GM12892 (cell line): ENCODE data around the gene NFIX. TPM values are rescaled to one million over a fixed set of nuclear protein-coding genes. Genes with fewer than 3 reads are reported as not detected.
"Not testable (repeated sequence)": the region's sequence is repeated elsewhere in the genome, so short reads cannot be mapped to it uniquely, and the experiment has no call there.

Experiments used
- DNase-seq: peaks from one replicate; pipeline ENCODE4 v3.0.0; 2011; ENCODE audit not compliant: insufficient read length
- FAIRE-seq: peaks from 2 replicates; lab custom pipeline; 2011; peaks lifted over from hg19 to GRCh38; lab: Jason Lieb, UNC
- POLR2A ChIP-seq: IDR thresholded peaks from 2 replicates; pipeline ENCODE4 v1.6.1; 2011; ENCODE audit warnings: low read depth, low read length, control low read depth
- POLR2AphosphoS5 ChIP-seq: IDR thresholded peaks from 2 replicates; pipeline ENCODE4 v1.6.1; 2011; ENCODE audit warnings: low read depth, low read length, control low read depth
- TAF1 ChIP-seq: IDR thresholded peaks from 2 replicates; pipeline ENCODE4 v1.6.1; 2011; ENCODE audit warnings: low read depth, mild to moderate bottlenecking, control low read depth, low read length, borderline replicate concordance
- polyA plus RNA-seq: library from polyadenylated mRNA; unstranded; fragments of >200 nt; gene quantifications from one replicate; pipeline ENCODE4 v1.2.1, GENCODE V29; 2012; ENCODE audit warnings: missing spikeins, inconsistent platforms; ENCODE audit not compliant: missing spikeins

The NFIX gene
- 0.55 TPM for polyA plus RNA-seq

DNA sequence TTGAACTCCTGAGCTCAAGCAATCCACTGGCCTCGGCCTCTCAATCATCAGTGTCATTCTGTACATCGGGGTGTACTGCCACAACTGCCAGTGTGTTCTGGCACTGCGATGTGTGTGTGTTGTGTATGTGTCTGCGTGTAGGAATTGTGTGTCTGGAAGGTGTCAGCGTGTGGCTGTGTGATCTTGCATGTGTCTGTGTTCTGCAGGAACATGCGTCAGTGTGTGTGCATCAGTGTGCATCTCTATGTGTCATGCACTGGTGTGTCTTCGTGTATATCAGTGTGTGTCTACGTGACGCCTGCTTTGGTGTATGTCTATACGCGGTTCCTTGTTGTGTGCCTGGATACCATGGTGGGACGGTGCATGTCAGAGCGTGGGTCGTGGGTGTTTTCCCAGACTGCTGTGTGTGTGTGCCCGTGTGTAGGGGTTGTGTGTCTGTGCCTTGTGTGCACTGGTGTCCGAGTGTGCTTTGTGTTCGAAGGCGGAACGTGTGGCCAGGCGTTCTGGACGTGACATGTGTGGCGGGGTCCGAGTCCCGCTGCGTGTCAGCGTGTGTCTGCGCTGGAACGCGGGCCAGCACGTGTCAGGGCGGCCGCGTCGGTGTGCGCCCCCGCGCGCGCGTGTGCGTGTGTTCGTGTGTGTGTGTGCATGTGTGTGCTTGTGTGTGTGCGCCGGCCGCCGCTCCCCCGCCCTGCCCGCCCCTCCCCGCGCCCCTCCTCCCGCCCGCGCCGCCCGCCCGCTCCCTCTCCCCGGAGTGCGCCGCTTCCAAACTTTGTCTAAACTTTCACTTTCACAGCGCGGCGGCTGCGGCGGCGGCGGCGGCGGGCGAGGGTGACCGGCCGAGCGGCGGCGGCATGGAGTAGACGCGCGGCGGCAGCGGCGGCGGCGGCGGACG is at the start of gene NFIX:
Gene NFIX (plus strand): TSS at position 775 of the 895 bp plus-strand sequence. CDS start 363 bp downstream, outside the sequence.
- TF ChIP-seq POLR2AphosphoS5: no peak
- no peak for TF ChIP-seq POLR2A
- TF ChIP-seq TAF1: no peak
- FAIRE-seq (peak; percentile 83), DNase-seq (no peak)

DNA sequence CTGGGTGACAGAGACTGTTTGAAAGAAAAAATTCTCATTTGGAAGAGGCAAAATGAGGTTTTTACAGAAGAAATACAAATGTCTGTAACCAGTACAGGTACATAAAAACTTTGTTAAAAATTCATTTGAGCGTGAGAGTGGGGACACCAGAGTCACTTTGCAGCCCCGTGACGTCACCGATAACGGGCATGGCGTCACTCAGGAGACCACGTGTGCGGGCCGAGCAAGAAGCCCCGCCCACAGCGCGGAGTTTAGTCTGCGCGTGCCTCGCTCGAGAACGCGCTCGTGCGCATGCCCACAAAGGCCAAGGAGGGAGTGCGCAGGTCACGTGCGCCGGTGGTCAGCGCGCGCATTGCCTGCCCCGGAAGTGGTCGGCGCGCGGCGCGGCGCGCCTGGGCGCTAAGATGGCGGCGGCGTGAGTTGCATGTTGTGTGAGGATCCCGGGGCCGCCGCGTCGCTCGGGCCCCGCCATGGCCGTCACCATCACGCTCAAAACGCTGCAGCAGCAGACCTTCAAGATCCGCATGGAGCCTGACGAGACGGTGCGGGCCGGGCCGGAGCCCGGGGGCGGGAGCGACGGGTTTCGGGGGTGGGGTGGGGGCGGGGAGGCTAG is 49.7 kb upstream of the NFIX start, which contains the start of gene RAD23A:
Gene RAD23A (plus strand): TSS at position 384 of the 613 bp plus-strand sequence. CDS start 87 bp downstream, at position 471.
- peak; percentile 98 for TF ChIP-seq TAF1
- TF ChIP-seq POLR2AphosphoS5: peak; percentile 99
- peak; percentile 97 for TF ChIP-seq POLR2A
- DNase-seq (peak; percentile 89), FAIRE-seq (peak; percentile 100)

DNA sequence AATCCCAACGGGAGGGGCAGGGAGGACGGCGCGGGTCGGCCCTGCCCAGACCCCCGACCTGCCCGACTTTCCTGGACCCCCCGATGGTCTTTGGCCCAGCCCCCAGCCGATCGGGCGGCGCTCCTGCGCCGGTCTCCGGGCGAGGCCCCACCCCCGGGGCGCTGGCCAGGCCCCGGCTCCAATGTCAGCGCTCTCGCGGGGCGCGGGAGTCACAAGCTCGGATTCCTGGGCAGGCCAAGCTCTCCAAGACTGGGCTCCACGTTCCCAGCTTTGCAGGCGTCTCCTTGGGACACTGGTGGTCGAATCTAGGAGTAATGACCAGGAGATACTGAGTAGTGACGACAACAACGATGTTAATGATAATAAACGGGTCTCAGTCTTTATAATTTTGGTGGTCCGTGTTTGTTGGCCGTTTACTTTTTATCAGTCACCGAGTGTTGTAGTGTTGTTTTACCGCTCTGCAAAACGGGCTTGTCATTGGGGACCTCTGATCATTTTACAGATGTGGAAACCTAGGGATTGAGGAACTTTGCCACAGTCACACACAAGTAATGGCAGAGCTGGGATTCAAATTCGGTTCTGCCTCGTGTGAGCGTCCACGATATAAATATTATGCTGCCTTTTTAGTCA is 49.1 kb upstream of the NFIX start:
- FAIRE-seq (peak; percentile 69), DNase-seq (peak; percentile 54)
- TF ChIP-seq POLR2AphosphoS5: no peak
- no peak for TF ChIP-seq POLR2A
- no peak for TF ChIP-seq TAF1

DNA sequence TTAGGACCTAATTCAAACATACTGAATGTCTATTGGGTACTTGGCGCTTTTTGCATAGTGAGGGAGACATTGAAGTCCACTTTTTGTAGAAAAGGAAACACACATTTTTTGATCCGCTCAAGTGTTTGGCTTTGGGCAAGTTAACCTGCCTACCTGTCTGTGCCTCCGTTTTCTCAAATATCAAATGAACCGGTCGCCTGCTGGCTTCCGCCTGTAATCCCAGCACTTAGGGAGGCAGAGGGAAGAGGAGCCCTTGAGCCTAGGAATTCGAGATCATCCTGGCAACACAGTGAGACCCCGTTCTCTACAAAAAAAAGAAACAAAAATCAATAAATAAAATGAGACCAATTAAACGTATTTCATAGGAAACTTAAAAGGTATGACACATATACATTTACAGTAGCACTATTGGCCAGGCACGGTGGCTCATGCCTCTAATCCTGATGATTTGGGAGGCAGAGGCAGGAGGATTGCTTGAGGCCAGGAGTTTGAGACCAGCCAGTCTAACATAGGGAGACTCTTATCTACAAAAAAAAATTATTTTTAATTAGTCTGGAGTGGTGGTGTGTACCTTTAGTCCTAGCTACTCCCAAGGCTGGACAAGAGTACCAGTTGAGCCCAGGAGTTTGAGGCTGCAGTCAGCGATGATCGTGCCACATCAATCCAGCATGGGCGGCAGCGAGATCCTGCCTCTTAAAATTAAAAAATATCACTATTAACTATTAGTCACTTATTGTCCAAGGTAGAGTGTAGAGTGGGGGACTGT is 48.4 kb upstream of the NFIX start:
- TF ChIP-seq POLR2AphosphoS5: no peak
- TF ChIP-seq POLR2A: no peak
- no peak for TF ChIP-seq TAF1
- no peak for DNase-seq
- FAIRE-seq: no peak

DNA sequence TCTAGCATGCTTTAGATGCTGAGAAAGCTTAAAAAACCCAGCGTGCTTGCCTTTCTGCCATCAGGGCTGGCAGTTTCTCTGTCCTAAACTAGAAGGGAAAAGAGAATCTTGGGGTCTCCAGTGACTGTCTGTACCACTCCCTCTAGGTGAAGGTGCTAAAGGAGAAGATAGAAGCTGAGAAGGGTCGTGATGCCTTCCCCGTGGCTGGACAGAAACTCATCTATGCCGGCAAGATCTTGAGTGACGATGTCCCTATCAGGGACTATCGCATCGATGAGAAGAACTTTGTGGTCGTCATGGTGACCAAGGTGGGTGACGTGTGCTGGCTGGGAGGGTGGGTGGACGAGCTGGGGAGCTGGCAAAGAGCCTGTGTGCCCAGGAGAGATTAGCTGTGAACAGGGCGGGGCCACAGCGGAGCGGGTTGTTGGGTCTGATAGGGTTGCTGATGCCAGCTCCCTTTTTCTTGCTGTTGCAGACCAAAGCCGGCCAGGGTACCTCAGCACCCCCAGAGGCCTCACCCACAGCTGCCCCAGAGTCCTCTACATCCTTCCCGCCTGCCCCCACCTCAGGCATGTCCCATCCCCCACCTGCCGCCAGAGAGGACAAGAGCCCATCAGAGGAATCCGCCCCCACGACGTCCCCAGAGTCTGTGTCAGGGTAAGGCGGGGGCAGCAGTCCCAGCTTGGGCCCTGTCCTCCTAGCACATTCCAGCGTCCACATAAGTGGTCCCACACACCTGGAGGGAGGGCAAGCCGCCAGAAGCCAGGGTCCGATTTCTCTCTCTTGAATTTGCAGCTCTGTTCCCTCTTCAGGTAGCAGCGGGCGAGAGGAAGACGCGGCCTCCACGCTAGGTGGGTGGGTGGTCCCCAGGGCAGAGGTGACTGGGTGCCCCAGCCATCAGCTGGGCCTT is 47.3 kb upstream of the NFIX start:
- TF ChIP-seq POLR2A (peak; percentile 32; the same call in 1 of the 2 replicates), POLR2AphosphoS5 (0 out of 2 replicates have a peak, but pooled peaks have one; percentile 0), TAF1 (no peak)
- FAIRE-seq: no peak
- no peak for DNase-seq

DNA sequence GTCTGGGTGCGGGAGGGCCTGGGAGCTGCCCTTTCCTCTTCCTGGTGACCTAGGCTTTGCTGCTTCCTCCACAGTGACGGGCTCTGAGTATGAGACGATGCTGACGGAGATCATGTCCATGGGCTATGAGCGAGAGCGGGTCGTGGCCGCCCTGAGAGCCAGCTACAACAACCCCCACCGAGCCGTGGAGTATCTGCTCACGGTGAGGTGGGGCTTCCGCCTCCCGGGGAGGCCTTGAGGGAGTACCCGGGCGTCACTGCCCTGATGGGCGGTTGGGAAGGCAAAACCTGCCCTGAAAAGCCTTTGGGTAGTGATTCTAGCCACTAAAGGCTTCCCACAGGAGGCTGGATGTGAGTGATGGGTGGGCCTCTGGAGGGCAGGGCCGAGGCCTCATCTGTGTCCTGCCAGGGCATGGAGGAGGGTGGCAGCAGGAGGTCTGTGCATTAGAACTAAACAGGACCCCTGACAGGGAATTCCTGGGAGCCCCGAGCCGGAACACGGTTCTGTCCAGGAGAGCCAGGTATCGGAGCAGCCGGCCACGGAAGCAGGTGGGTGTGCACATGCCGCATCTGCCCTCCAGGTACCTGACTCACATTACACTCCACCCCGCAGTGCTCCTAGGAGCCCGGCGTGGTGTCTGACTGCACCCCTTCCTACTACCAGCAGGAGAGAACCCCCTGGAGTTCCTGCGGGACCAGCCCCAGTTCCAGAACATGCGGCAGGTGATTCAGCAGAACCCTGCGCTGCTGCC is 46.5 kb upstream of the NFIX start:
- FAIRE-seq (no peak), DNase-seq (no peak)
- TF ChIP-seq POLR2A: no peak
- no peak for TF ChIP-seq TAF1
- 0 out of 2 replicates have a peak, but pooled peaks have one; percentile 4 for TF ChIP-seq POLR2AphosphoS5

DNA sequence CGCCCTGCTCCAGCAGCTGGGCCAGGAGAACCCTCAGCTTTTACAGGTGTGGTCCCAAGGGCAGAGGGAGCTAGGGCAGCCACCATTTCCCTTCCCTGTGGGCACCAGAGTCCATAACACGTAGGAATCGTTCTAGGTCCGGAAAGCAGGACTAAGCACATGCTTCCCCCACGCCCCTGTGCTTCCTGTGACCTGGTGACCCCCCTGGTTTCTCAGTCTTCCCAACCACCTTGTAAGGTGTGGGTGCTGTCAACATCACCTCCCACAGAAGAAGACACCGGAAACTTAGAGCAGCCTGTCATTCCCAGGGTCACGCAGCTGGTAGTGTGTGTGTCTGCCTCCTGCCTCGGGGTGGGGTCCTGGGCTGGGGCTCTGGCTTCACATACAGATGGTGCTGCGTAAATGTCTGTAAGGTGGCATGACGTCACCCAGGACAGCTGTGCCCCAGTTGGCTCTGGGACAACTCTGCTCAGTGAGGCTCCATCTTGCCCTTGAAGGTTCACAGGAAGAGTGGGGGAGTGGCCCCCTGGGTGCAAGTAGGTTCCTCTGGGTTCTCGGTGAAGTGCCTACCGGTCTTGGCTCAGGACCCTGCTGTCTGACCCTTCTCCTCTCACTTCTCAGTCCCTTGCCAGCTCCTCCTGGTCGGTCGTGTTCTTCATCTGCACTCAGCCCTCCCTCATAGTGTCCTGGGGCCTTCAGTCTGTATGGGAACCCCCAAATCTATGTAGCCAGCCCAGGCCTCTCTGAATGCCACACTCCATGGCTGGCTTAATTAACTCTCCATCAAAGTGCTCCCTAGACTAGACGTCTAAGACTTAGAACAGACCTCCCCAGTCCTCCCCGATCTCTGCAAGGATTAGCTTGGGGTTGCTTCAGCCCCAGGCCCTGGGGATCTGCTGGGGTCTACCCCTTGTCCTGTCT is 45.7 kb upstream of the NFIX start:
- FAIRE-seq (no peak), DNase-seq (no peak)
- TF ChIP-seq POLR2A (no peak), POLR2AphosphoS5 (0 out of 2 replicates have a peak, but pooled peaks have one; percentile 12), TAF1 (no peak)

DNA sequence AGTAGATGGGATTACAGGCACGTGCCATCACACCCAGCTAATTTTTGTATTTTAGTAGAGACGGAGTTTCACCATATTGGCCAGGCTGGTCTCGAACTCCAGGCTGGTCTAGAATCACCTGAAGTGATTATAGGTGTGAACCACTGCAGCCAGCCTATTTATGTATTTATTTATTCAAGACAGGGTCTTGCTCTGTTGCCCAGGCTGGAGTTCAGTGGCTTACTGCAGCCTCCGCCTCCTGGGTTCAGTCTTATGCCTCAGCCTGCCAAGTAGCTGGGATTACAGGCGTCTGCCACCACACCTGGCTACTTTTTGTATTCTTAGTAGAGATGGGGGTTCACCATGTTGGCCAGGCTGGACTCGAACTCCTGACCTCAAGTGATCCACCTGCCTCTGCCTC is 43.2 kb upstream of the NFIX start:
- DNase-seq, FAIRE-seq: not testable (repeated sequence)
